ENCODE measurements around the gene MAP3K4. TPM values are rescaled to one million over a fixed set of nuclear protein-coding genes. Genes with fewer than 3 reads are reported as not detected.

The MAP3K4 gene
- total RNA-seq, 3 donors from 2014 or later = 32.8 to 58.3 (median 34.7) TPM

GRCh38 chr6:161105408-161105807 is 113.8 kb downstream of the MAP3K4 start:
- ATAC-seq (no peak), DNase-seq (no peak)
- Histone ChIP-seq H3K9me3 (no peaks in the 10 kb centered on the region), H3K36me3 (ENCODE audit: low read depth) (no peaks in the 10 kb centered on the region), H3K4me3 (no peak overlapping the region), H3K4me1 (ENCODE audit: low read depth) (no peaks in the 10 kb centered on the region)
- intact Hi-C loops (cut with DNase I, micrococcal nuclease) = no loop called here
- no peak for TF ChIP-seq CTCF (IDR thresholded peaks at IDR 0.05)

GRCh38 chr6:161107779-161108730 is 116.5 kb downstream of the MAP3K4 start:
- no peak for ATAC-seq

DNA sequence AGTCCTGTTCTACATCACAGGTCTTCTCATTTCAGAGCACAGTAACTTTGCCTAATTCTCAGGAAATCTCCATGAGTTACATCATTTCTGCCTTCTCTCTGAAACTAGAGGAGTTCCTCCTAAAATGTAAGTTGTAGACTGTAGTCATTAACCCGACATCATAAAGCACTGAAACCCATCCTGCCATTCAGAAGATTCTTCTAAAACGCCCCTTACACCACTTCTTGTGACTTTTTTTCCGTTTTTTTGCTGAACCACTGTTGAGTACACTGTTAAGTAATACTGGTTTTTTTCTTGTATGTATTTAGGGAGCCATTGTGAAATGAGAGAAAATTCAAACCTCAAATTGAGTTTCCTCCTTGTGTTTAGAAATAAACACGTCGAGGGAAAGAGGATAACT is 117.3 kb downstream of the MAP3K4 start:
- intact Hi-C loops (cut with DNase I, micrococcal nuclease) = no loop called here
- Histone ChIP-seq H3K9me3 (no peaks in the 10 kb centered on the region), H3K4me3 (no peak overlapping the region), H3K36me3 (ENCODE audit: low read depth) (no peaks in the 10 kb centered on the region), H3K4me1 (ENCODE audit: low read depth) (no peaks in the 10 kb centered on the region)
- no peak for DNase-seq
- no peak for ATAC-seq
- TF ChIP-seq CTCF (IDR thresholded peaks at IDR 0.05) = no peak

More at GRCh38 chr6:161107779-161108730, 116.5 kb downstream of the MAP3K4 start:
- Histone ChIP-seq H3K36me3 (ENCODE audit: low read depth) (no peaks in the 10 kb centered on the region), H3K4me3 (no peak overlapping the region), H3K9me3 (no peaks in the 10 kb centered on the region), H3K4me1 (ENCODE audit: low read depth) (no peaks in the 10 kb centered on the region)
- DNase-seq = no peak
- intact Hi-C loops (cut with DNase I, micrococcal nuclease) = no loop called here
- TF ChIP-seq CTCF (IDR thresholded peaks at IDR 0.05) = no peak

DNA sequence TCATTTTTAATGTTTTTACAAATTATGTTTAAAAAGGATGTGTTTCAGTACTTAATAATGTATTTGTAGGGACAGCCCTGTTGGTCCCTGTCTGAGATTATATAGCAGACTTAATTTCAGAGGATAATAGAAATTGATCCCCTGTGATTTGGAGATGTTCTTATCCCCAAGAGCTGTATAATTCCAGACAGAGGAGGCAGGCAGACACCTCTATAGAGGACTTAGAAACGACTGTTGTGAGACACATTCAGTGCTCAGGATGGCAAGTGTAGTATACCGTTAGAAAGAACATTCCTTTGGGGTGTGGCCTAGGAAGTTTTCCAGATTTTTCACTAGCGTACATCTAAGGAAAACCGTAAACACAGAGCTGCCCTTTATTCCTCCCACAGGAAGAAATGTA is 117.8 kb downstream of the MAP3K4 start:
- no peaks in the 10 kb centered on the region for H3K36me3 ChIP-seq (ENCODE audit: low read depth)
- intact Hi-C loops (cut with DNase I, micrococcal nuclease) = no loop called here
- H3K9me3 ChIP-seq = no peaks in the 10 kb centered on the region

DNA sequence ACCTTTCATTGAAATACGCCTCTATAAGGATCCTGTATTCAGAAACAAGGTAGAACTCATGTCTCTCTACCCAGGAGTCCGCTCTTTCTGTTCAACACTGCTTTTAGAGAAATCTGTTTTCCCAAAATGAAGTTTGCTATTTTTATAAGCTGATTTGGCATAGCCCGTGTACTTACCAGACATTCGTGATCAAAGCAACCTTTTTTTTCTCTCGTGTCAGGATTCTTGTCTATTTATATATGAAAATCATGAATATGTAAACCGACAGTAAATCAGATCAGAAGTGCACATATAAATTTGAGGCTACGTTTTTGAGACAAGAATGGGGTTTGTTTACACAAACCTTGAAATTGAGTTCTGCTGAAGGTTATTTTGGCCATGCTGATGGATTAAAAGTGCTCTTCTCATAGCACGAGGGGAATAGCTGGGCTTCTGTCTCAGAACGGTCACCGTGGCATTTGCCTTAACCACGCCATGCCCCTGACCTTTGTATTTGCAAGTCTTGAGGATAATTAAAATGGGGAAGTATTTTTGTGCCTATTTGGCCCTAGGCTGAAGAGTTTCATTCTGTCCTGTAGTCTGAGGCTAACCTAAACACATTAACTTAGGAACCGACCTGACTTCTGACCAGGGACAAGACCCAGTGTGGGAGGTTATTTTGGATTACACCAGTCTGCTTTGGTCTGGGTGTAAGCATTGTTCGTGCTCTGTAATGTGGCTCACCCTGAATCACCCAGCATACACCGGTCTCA is 118.6 kb downstream of the MAP3K4 start:
- H3K4me1 ChIP-seq (ENCODE audit: low read depth) = no peaks in the 10 kb centered on the region
- ATAC-seq = no peak
- H3K36me3 ChIP-seq (ENCODE audit: low read depth) = no peaks in the 10 kb centered on the region
- H3K4me3 ChIP-seq = no peak overlapping the region
- DNase-seq = no peak
- intact Hi-C loops (cut with DNase I, micrococcal nuclease) = no loop called here
- no peak for TF ChIP-seq CTCF (IDR thresholded peaks at IDR 0.05)
- H3K9me3 ChIP-seq = no peaks in the 10 kb centered on the region

More for the DNA sequence above, 117.8 kb downstream of the MAP3K4 start:
- TF ChIP-seq CTCF (IDR thresholded peaks at IDR 0.05) = no peak
- ATAC-seq (no peak), DNase-seq (no peak)
- Histone ChIP-seq H3K4me1 (ENCODE audit: low read depth) (no peaks in the 10 kb centered on the region), H3K4me3 (no peak overlapping the region)
